ENCODE measurements around the gene ZNF112. TPM values are rescaled to one million over a fixed set of nuclear protein-coding genes. Genes with fewer than 3 reads are reported as not detected.

ZNF112 gene
- total RNA-seq, 1 experiment from 2014 or later = 3.3 TPM

DNA sequence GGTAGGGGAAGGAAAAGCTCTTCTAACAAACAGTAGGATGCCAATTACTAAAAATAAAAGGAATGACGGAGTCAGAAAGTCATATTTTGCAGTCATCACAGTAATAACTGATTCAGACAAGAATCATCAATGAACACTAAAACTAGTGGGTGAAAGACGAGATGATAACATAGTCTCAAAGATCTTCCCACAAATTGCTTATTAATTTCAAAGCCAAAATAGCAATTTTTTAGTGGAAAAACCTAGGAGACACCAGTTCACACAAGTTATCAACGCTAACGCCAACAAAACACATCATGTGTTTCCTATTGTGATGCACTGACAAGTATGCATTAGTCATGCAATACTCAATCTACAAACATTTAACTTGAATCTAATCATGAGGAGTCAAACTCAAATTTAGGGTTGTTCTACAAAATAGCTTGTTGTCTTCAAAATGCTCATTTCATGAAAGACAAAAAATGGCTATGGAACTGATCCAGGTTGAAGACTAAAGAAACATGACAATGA lies 78.2 kb downstream of the ZNF112 start:
- Histone ChIP-seq H3K56ac (ENCODE audit: insufficient read length, low read depth, low read length) (no peak overlapping the region), H3K9me3 (ENCODE audit: control insufficient read depth, low read depth, low read length) (peaks cover 8% of the 10 kb centered on the region), H3K79me1 (ENCODE audit: insufficient read depth, low read depth, low read length, poor library complexity, severe bottlenecking) (no peaks in the 10 kb centered on the region), H4K91ac (ENCODE audit: insufficient read length, low read depth, low read length) (no peak overlapping the region), H3K9ac (ENCODE audit: extremely low read depth, insufficient read length, low read length) (no peak overlapping the region), H3K23ac (ENCODE audit: insufficient read length, low read depth, low read length) (no peak overlapping the region), H2BK5ac (ENCODE audit: insufficient read length, low read length) (no peak overlapping the region), H3K14ac (ENCODE audit: insufficient read depth, low read length) (no peak overlapping the region), H2BK20ac (ENCODE audit: low read depth, low read length, poor library complexity, severe bottlenecking) (no peak overlapping the region), H3K18ac (ENCODE audit: insufficient read length, low read depth, low read length) (no peak overlapping the region), H3K4me2 (ENCODE audit: insufficient read depth, insufficient read length, low read length) (no peak overlapping the region), H3K27ac (ENCODE audit: insufficient read length, low read depth, low read length) (no peak overlapping the region), H4K20me1 (ENCODE audit: control insufficient read depth, insufficient read depth, insufficient read length) (no peaks in the 10 kb centered on the region), H2BK12ac (ENCODE audit: insufficient read length, low read depth, low read length) (no peak overlapping the region), H2BK120ac (ENCODE audit: low read depth, low read length, poor library complexity, severe bottlenecking) (no peak overlapping the region), H3K23me2 (ENCODE audit: insufficient read length, low read depth, low read length, poor library complexity, severe bottlenecking) (no peaks in the 10 kb centered on the region), H4K8ac (replicated peaks; ENCODE audit: insufficient read length, low read depth, low read length) (no peak overlapping the region), H2AK5ac (ENCODE audit: insufficient read length, low read length) (no peak overlapping the region), H2AFZ (ENCODE audit: low read length) (no peak overlapping the region), H3K4ac (ENCODE audit: low read depth, low read length) (no peak overlapping the region), H3K79me2 (ENCODE audit: insufficient read depth, low read length) (no peaks in the 10 kb centered on the region), H4K5ac (ENCODE audit: insufficient read length, low read depth, low read length) (no peak overlapping the region), H3K27me3 (ENCODE audit: insufficient read depth, low read length) (no peaks in the 10 kb centered on the region), H2BK15ac (ENCODE audit: low read depth, low read length) (no peak overlapping the region), H3K4me1 (ENCODE audit: insufficient read depth, low read length) (no peaks in the 10 kb centered on the region), H3T11ph (ENCODE audit: low read length) (no peak overlapping the region)
- Mint-ChIP-seq H3K36me3 (ENCODE audit: insufficient read depth in 1 of 3, low read depth in 3 of 3) (peaks cover 47 to 58% (median 56%) of the 10 kb centered on the region in 3 experiments), H3K27ac (no peak overlapping the region), H3K4me1 (no peaks in the 10 kb centered on the region), H3K27me3 (ENCODE audit: low read depth) (no peaks in the 10 kb centered on the region; the same call in 1 of the 2 replicates), H3K9me3 (peaks cover 59 to 75% of the 10 kb centered on the region in 2 experiments), H3K4me3 (no peak overlapping the region)
- TF ChIP-seq, protein P1, sequence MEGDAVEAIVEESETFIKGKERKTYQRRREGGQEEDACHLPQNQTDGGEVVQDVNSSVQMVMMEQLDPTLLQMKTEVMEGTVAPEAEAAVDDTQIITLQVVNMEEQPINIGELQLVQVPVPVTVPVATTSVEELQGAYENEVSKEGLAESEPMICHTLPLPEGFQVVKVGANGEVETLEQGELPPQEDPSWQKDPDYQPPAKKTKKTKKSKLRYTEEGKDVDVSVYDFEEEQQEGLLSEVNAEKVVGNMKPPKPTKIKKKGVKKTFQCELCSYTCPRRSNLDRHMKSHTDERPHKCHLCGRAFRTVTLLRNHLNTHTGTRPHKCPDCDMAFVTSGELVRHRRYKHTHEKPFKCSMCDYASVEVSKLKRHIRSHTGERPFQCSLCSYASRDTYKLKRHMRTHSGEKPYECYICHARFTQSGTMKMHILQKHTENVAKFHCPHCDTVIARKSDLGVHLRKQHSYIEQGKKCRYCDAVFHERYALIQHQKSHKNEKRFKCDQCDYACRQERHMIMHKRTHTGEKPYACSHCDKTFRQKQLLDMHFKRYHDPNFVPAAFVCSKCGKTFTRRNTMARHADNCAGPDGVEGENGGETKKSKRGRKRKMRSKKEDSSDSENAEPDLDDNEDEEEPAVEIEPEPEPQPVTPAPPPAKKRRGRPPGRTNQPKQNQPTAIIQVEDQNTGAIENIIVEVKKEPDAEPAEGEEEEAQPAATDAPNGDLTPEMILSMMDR (conservative IDR thresholded peaks at IDR 0.05) = no peak
- DNase-seq = no peak
- WGBS (ENCODE audit: extremely low coverage, insufficient read length, low lambda C conversion rate) = no CpG with 5 or more reads among the region's 4 CpGs
